GM23338 (cell line): Measurements from ENCODE around the gene ADCY5. TPM values are rescaled to one million over a fixed set of nuclear protein-coding genes. Genes with fewer than 3 reads are reported as not detected.

Experiments
- ATAC-seq: fragments of 200-7000 bp; cut with Tn5 transposase; 3 replicates; pipeline ENCODE4 v1.9.1; 2020
- DNase-seq: peaks from one replicate; pipeline ENCODE4 v3.0.0-alpha.2; 2015; ENCODE audit warnings: low spot score
- H2AFZ ChIP-seq: fragments of 200-600 bp; sonication (generic); 2 replicates; pipeline ENCODE4 v1.8.0; 2016; ENCODE audit warnings: antibody characterized with exemption, mild to moderate bottlenecking, moderate library complexity
- H3F3A ChIP-seq: fragments of 200-600 bp; sonication (generic); replicated peaks from 2 replicates; pipeline ENCODE4 v1.8.0; 2017; ENCODE audit warnings: antibody characterized with exemption, mixed run types, low read depth
- H3K27ac ChIP-seq: fragments of 200-600 bp; sonication (generic); 2 replicates; pipeline ENCODE4 v1.6.1; 2016; ENCODE audit warnings: low read depth
- H3K27me3 ChIP-seq: fragments of 200-600 bp; sonication (generic); 2 replicates; pipeline ENCODE4 v1.8.0; 2016; ENCODE audit warnings: mild to moderate bottlenecking, mixed run types, moderate library complexity; ENCODE audit not compliant: insufficient read depth
- H3K36me3 ChIP-seq: fragments of 200-600 bp; sonication (generic); 2 replicates; pipeline ENCODE4 v1.8.0; 2016; ENCODE audit warnings: mild to moderate bottlenecking; ENCODE audit not compliant: insufficient read depth
- H3K4me1 ChIP-seq: fragments of 200-600 bp; sonication (generic); 2 replicates; pipeline ENCODE4 v1.8.0; 2016; ENCODE audit warnings: mild to moderate bottlenecking, moderate library complexity; ENCODE audit not compliant: insufficient read depth
- H3K4me2 ChIP-seq: fragments of 200-600 bp; sonication (generic); 2 replicates; pipeline ENCODE4 v1.7.1; 2017; ENCODE audit warnings: mixed run types
- H3K4me3 ChIP-seq: fragments of 200-600 bp; sonication (generic); 2 replicates; pipeline ENCODE4 v1.6.1; 2016; ENCODE audit warnings: mixed run types
- H3K79me2 ChIP-seq: fragments of 200-600 bp; sonication (generic); replicated peaks from 2 replicates; pipeline ENCODE4 v1.8.0; 2017; ENCODE audit warnings: mild to moderate bottlenecking; ENCODE audit not compliant: insufficient read depth
- H3K9me2 ChIP-seq: fragments of 200-600 bp; sonication (generic); 2 replicates; pipeline ENCODE4 v1.8.0; 2017; ENCODE audit not compliant: insufficient read depth
- H4K20me1 ChIP-seq: fragments of 200-600 bp; sonication (generic); replicated peaks from 2 replicates; pipeline ENCODE4 v1.8.0; 2017; ENCODE audit warnings: mild to moderate bottlenecking; ENCODE audit not compliant: insufficient read depth
- H3K27ac Mint-ChIP-seq: 2 replicates; pipeline ENCODE4 v1.8.0; 2020; ENCODE audit warnings: inconsistent platforms, mild to moderate bottlenecking, moderate library complexity, mixed read lengths
- H3K27me3 Mint-ChIP-seq: 3 replicates; pipeline ENCODE4 v1.8.0; 2022; ENCODE audit warnings: low read depth, mild to moderate bottlenecking, moderate library complexity, mixed read lengths, inconsistent platforms; ENCODE audit not compliant: insufficient read depth, poor library complexity
- H3K36me3 Mint-ChIP-seq: 3 replicates; pipeline ENCODE4 v1.8.0; 2021; ENCODE audit warnings: low read depth, mild to moderate bottlenecking, inconsistent platforms, moderate library complexity, mixed read lengths
- H3K4me1 Mint-ChIP-seq: 3 replicates; pipeline ENCODE4 v1.8.0; 2020; ENCODE audit warnings: mild to moderate bottlenecking, inconsistent platforms, mixed read lengths
- H3K4me3 Mint-ChIP-seq: 3 replicates; pipeline ENCODE4 v1.8.0; 2021; ENCODE audit warnings: moderate library complexity, mild to moderate bottlenecking, inconsistent platforms, mixed read lengths
- H3K9me3 Mint-ChIP-seq: 3 replicates; pipeline ENCODE4 v1.8.0; 2020; ENCODE audit warnings: moderate library complexity, mild to moderate bottlenecking, inconsistent platforms, mixed read lengths
- CREB1 ChIP-seq: fragments of 250-450 bp; sonication (Bioruptor Pico); IDR thresholded peaks from 2 replicates; pipeline ENCODE4 v1.5.0; 2020; ENCODE audit warnings: low read depth, mild to moderate bottlenecking, moderate library complexity
- CTCF ChIP-seq, 2 experiments: fragments of 200-600 bp in 1 of 2; sonication (generic) in 1 of 2; conservative IDR thresholded peaks; 2 replicates each; pipeline versions ENCODE4 v1.5.1 to v1.6.1; 2016 to 2017; ENCODE audit warnings: antibody characterized with exemption in 2 of 2, low read depth in 2 of 2, mild to moderate bottlenecking in 2 of 2, moderate library complexity in 1 of 2
- ETS1 ChIP-seq: IDR thresholded peaks from 2 replicates; pipeline ENCODE4 v1.6.1; 2016; ENCODE audit warnings: antibody characterized with exemption
- EZH2 ChIP-seq: fragments of 200-600 bp; sonication (generic); IDR thresholded peaks from one replicate; pipeline ENCODE4 v1.8.0; 2017; ENCODE audit warnings: antibody characterized with exemption, mild to moderate bottlenecking, low read depth; ENCODE audit not compliant: unreplicated experiment
- EZH2phosphoT487 ChIP-seq: fragments of 200-600 bp; sonication (generic); IDR thresholded peaks from one replicate; pipeline ENCODE4 v1.8.1; 2018; ENCODE audit warnings: antibody characterized with exemption; ENCODE audit not compliant: unreplicated experiment
- JUNB ChIP-seq: IDR thresholded peaks from one replicate; pipeline ENCODE4 v1.6.1; 2016; ENCODE audit warnings: antibody characterized with exemption; ENCODE audit not compliant: unreplicated experiment
- NANOG ChIP-seq: IDR thresholded peaks from 2 replicates; pipeline ENCODE4 v1.6.1; 2016; ENCODE audit warnings: antibody characterized with exemption, borderline replicate concordance
- POLR2AphosphoS5 ChIP-seq: IDR thresholded peaks from 2 replicates; pipeline ENCODE4 v1.6.1; 2016; ENCODE audit warnings: antibody characterized with exemption, low read depth
- REST ChIP-seq: IDR thresholded peaks from one replicate; pipeline ENCODE4 v1.6.1; 2018; ENCODE audit warnings: antibody characterized with exemption; ENCODE audit not compliant: unreplicated experiment
- STAT1 ChIP-seq: IDR thresholded peaks from one replicate; pipeline ENCODE4 v1.6.1; 2016; ENCODE audit warnings: antibody characterized with exemption; ENCODE audit not compliant: unreplicated experiment
- ZNF114 ChIP-seq: fragments of 250-450 bp; sonication (Bioruptor Pico); IDR thresholded peaks from 2 replicates; pipeline ENCODE4 v1.5.0; 2020; ENCODE audit warnings: mild to moderate bottlenecking, moderate library complexity
- ZNF331 ChIP-seq: fragments of 250-450 bp; sonication (Bioruptor Pico); IDR thresholded peaks from 2 replicates; pipeline ENCODE4 v1.5.0; 2020; ENCODE audit warnings: low read depth, mild to moderate bottlenecking, moderate library complexity
- ZNF462 ChIP-seq: fragments of 250-450 bp; sonication (Bioruptor Pico); IDR thresholded peaks from 2 replicates; pipeline ENCODE4 v1.5.0; 2020; ENCODE audit warnings: mild to moderate bottlenecking, moderate library complexity
- polyA plus RNA-seq: library from polyadenylated mRNA; unstranded; fragments of >200 nt; fragmentation: Nextera tagmentation; extraction: Ambion mirVana; gene quantifications from 2 replicates; pipeline ENCODE4 v1.2.1, GENCODE V29; 2016
- total RNA-seq: library from RNA; depleted of rRNA; stranded (reverse); fragments of >200 nt; shearing (Covaris generic); gene quantifications from 2 replicates; pipeline ENCODE4 v1.2.3, GENCODE V29; 2014

The ADCY5 gene
- total and polyA plus RNA-seq, 2 experiments from 2014 or later, result 3.5 to 10.2 TPM

GRCh38 chr3:123442908-123443307, 6.0 kb downstream of the ADCY5 start:
- Histone ChIP-seq H3K4me1 (peaks cover 7% of the 10 kb centered on the region; the same call in 1 of the 2 replicates), H3K36me3 (no peaks in the 10 kb centered on the region), H2AFZ (no peak overlapping the region), H3F3A (no peaks in the 10 kb centered on the region), H3K27ac (no peak overlapping the region), H3K79me2 (no peaks in the 10 kb centered on the region), H4K20me1 (peaks cover 10% of the 10 kb centered on the region; the same call in 1 of the 2 replicates), H3K27me3 (peaks cover 19% of the 10 kb centered on the region), H3K4me2 (no peak overlapping the region), H3K9me2 (0 out of 2 replicates have a peak, but pooled peaks cover 4% of the 10 kb centered on the region), H3K4me3 (no peak overlapping the region)
- ATAC-seq, result no peak
- H3K4me3 Mint-ChIP-seq, result no peak overlapping the region
- no peak for DNase-seq
- H3K9me3 Mint-ChIP-seq, result no peaks in the 10 kb centered on the region; the same call in 2 of the 3 replicates
- H3K4me1 Mint-ChIP-seq, result peaks cover 27% of the 10 kb centered on the region
- TF ChIP-seq ETS1 (no peak), POLR2AphosphoS5 (no peak), STAT1 (no peak), JUNB (no peak), EZH2phosphoT487 (no peak), CREB1 (no peak), REST (no peak), EZH2 (no peak), CTCF (conservative IDR thresholded peaks at IDR 0.05; ENCODE audit: low read depth in 2 of 2) (no peak), ZNF114 (CRISPR knock-in tag) (no peak), ZNF331 (CRISPR knock-in tag) (no peak), ZNF462 (no peak), NANOG (no peak)
- no peak overlapping the region for H3K27ac Mint-ChIP-seq
- H3K27me3 Mint-ChIP-seq, result peaks cover 19% of the 10 kb centered on the region
- peaks cover 3% of the 10 kb centered on the region; the same call in 1 of the 3 replicates for H3K36me3 Mint-ChIP-seq
